DOHH2 (cell line): Measurements from ENCODE around the gene DSC2.

Experiments
- CTCF ChIP-seq: fragments of 200-600 bp; sonication (generic); IDR thresholded peaks from one replicate; pipeline ENCODE4 v1.5.1; 2014; ENCODE audit warnings: antibody characterized with exemption, mild to moderate bottlenecking, low read depth, low read length; ENCODE audit not compliant: poor library complexity, severe bottlenecking
- EZH2phosphoT487 ChIP-seq: fragments of 200-600 bp; sonication (generic); IDR thresholded peaks from 2 replicates; pipeline ENCODE4 v1.6.1; 2017; ENCODE audit warnings: borderline replicate concordance, mild to moderate bottlenecking, antibody characterized with exemption, low read length, moderate library complexity, mixed read lengths

GRCh38 chr18:31099450-31100230 lies 2.6 kb downstream of the DSC2 start:
- TF ChIP-seq CTCF, result no peak
- no peak for TF ChIP-seq EZH2phosphoT487
